H1 (cell line): ENCODE data around the gene GPC1. TPM values are rescaled to one million over a fixed set of nuclear protein-coding genes. Genes with fewer than 3 reads are reported as not detected.

Experiments used
- CBX8 ChIP-seq: fragments of 300-800, 300-1000 bp; sonication (generic); IDR thresholded peaks from 2 replicates; pipeline ENCODE4 v1.7.1; 2016; ENCODE audit warnings: low read depth, low read length, borderline replicate concordance
- PHF8 ChIP-seq: fragments of 200-600 bp; sonication (generic); conservative IDR thresholded peaks from 2 replicates; pipeline ENCODE4 v1.7.1; 2012; ENCODE audit warnings: low read depth, mild to moderate bottlenecking, inconsistent platforms, low read length, moderate library complexity
- polyA plus RNA-seq, 7 experiments: library from polyadenylated mRNA; depleted of rRNA in 3 of 7; stranded (reverse) in 5 of 7; unstranded in 2 of 7; fragments of >200 nt in 5 of 7; fragments of 200-250 nt in 2 of 7; gene quantifications; 1 replicate in 5 of 7; 2 replicates in 1 of 7; 4 replicates in 1 of 7; pipeline versions ENCODE4 v1.2.1 to v1.2.3, GENCODE V29; 2011 to 2013; ENCODE audit warnings: missing spikeins in 2 of 7, mixed read lengths in 2 of 7
- total RNA-seq: library from RNA; stranded (reverse); fragmentation: NEBNext Ultra II Directional; extraction: Animal tissue kit (Norgen Biotek cat#: 25700); gene quantifications from 2 replicates; pipeline ENCODE4 v1.2.1, GENCODE V29; 2021
- TF ChIP-seq, protein P1 (sequence below): fragments of 300-600 bp; sonication (generic); IDR thresholded peaks from 2 replicates; pipeline ENCODE4 v1.7.1; 2012; ENCODE audit warnings: low read length, moderate library complexity, mild to moderate bottlenecking, inconsistent platforms; ENCODE audit not compliant: insufficient replicate concordance

Gene GPC1
- total and polyA plus RNA-seq, 2 of the 8 experiments (the other 6 are each of a cell fraction or from before 2014, with no cell fraction given), result 21.9 to 28.3 TPM

DNA sequence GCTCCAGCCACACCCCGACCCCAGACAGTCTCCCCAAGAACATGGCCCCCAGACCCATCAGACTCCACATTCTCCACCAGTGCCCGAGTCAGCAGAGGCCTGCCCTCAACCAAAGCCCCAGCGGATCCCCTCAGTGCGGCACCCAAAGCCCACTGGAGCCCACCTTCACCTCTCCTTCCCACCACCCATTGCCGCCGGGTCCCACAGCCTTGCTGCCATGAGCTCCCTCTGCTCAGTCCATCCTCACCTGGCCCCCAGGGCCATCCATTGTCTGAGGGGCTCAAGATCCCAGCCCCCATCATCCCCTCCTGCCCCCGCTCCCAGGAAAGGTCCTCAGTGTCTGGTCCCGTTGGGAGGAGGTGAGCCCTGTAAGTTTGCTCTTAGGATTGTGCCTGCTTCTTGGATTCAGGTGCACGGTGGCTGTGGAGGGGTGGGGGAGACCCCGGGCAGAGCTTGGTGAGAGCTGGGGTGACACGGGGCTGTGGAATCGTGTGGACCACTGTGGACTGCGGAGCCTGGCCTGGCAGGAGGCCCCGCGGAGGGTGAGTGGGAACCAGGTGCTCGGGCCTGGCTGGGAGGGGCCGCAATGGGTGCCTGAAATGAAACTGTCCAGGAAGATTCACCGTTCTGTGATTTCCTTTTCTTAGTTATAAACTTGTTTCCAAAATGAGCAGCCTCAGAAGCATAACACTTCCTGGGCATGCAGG lies 32.7 kb upstream of the GPC1 start (continued):
- TF ChIP-seq, protein P1, sequence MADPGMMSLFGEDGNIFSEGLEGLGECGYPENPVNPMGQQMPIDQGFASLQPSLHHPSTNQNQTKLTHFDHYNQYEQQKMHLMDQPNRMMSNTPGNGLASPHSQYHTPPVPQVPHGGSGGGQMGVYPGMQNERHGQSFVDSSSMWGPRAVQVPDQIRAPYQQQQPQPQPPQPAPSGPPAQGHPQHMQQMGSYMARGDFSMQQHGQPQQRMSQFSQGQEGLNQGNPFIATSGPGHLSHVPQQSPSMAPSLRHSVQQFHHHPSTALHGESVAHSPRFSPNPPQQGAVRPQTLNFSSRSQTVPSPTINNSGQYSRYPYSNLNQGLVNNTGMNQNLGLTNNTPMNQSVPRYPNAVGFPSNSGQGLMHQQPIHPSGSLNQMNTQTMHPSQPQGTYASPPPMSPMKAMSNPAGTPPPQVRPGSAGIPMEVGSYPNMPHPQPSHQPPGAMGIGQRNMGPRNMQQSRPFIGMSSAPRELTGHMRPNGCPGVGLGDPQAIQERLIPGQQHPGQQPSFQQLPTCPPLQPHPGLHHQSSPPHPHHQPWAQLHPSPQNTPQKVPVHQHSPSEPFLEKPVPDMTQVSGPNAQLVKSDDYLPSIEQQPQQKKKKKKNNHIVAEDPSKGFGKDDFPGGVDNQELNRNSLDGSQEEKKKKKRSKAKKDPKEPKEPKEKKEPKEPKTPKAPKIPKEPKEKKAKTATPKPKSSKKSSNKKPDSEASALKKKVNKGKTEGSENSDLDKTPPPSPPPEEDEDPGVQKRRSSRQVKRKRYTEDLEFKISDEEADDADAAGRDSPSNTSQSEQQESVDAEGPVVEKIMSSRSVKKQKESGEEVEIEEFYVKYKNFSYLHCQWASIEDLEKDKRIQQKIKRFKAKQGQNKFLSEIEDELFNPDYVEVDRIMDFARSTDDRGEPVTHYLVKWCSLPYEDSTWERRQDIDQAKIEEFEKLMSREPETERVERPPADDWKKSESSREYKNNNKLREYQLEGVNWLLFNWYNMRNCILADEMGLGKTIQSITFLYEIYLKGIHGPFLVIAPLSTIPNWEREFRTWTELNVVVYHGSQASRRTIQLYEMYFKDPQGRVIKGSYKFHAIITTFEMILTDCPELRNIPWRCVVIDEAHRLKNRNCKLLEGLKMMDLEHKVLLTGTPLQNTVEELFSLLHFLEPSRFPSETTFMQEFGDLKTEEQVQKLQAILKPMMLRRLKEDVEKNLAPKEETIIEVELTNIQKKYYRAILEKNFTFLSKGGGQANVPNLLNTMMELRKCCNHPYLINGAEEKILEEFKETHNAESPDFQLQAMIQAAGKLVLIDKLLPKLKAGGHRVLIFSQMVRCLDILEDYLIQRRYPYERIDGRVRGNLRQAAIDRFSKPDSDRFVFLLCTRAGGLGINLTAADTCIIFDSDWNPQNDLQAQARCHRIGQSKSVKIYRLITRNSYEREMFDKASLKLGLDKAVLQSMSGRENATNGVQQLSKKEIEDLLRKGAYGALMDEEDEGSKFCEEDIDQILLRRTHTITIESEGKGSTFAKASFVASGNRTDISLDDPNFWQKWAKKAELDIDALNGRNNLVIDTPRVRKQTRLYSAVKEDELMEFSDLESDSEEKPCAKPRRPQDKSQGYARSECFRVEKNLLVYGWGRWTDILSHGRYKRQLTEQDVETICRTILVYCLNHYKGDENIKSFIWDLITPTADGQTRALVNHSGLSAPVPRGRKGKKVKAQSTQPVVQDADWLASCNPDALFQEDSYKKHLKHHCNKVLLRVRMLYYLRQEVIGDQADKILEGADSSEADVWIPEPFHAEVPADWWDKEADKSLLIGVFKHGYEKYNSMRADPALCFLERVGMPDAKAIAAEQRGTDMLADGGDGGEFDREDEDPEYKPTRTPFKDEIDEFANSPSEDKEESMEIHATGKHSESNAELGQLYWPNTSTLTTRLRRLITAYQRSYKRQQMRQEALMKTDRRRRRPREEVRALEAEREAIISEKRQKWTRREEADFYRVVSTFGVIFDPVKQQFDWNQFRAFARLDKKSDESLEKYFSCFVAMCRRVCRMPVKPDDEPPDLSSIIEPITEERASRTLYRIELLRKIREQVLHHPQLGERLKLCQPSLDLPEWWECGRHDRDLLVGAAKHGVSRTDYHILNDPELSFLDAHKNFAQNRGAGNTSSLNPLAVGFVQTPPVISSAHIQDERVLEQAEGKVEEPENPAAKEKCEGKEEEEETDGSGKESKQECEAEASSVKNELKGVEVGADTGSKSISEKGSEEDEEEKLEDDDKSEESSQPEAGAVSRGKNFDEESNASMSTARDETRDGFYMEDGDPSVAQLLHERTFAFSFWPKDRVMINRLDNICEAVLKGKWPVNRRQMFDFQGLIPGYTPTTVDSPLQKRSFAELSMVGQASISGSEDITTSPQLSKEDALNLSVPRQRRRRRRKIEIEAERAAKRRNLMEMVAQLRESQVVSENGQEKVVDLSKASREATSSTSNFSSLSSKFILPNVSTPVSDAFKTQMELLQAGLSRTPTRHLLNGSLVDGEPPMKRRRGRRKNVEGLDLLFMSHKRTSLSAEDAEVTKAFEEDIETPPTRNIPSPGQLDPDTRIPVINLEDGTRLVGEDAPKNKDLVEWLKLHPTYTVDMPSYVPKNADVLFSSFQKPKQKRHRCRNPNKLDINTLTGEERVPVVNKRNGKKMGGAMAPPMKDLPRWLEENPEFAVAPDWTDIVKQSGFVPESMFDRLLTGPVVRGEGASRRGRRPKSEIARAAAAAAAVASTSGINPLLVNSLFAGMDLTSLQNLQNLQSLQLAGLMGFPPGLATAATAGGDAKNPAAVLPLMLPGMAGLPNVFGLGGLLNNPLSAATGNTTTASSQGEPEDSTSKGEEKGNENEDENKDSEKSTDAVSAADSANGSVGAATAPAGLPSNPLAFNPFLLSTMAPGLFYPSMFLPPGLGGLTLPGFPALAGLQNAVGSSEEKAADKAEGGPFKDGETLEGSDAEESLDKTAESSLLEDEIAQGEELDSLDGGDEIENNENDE, result no peak
- TF ChIP-seq CBX8 (no peak), PHF8 (no peak)
